ENCODE results near the gene ANKRD16.

DNA sequence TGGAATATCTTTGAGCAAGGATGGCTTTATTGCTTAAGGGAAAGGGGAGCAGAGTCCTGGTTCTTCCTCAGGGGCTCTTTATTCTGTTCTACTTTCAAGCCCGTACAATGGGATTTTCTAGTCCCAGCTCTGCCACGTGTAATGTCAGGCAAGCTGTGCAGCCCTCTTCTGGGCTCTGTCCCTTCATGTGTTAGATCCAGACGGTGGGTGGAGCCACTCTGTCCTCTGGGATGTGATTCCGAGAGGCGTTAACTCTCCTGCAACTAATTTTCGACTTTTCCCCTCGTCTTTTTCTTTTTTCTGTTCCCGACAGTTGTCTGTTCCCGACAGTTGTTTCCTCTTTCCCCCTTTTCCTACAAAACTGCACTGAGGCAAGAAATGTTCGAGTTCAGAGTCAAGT, 35.2 kb upstream of the ANKRD16 start:
- TF ChIP-seq, protein P1, sequence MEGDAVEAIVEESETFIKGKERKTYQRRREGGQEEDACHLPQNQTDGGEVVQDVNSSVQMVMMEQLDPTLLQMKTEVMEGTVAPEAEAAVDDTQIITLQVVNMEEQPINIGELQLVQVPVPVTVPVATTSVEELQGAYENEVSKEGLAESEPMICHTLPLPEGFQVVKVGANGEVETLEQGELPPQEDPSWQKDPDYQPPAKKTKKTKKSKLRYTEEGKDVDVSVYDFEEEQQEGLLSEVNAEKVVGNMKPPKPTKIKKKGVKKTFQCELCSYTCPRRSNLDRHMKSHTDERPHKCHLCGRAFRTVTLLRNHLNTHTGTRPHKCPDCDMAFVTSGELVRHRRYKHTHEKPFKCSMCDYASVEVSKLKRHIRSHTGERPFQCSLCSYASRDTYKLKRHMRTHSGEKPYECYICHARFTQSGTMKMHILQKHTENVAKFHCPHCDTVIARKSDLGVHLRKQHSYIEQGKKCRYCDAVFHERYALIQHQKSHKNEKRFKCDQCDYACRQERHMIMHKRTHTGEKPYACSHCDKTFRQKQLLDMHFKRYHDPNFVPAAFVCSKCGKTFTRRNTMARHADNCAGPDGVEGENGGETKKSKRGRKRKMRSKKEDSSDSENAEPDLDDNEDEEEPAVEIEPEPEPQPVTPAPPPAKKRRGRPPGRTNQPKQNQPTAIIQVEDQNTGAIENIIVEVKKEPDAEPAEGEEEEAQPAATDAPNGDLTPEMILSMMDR (IDR thresholded peaks at IDR 0.05), result no peak
- no peak for TF ChIP-seq POLR2A (IDR thresholded peaks at IDR 0.05)
